ENCODE measurements around the gene EEF1G.
A peak's percentile ranks its signal among the peaks of the same experiment; 100 is the strongest.
"Not testable (repeated sequence)": the region's sequence is repeated elsewhere in the genome, so short reads cannot be mapped to it uniquely, and the experiment has no call there.

The EEF1G gene

DNA sequence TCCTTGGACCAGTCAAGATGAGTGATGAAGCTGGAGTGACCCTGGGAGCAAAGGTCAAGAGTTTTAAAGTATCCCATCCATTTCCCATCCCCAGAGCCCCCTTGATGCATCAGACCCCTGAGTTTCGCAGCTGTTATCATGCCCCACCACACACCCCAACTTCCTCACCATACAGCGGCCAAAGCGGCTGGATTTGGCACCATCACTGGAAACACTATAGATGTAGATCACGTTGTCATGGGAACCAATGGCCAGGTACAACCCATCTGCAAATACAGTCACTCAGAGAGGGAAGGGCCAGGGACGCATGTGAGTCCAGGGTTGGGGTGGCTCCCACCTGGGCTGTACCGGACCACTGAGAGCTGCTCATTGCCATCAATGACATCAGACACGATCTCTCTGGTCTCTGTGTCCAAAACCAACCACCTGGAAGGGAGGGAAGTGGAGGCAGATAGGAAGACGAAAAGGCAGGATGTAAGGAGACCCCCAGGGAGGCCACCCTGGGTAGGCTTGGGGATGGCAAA is 30.1 kb upstream of the EEF1G start:
- no peak for DNase-seq (ENCODE audit: low read depth in 2 of 2, low spot score in 1 of 2)

DNA sequence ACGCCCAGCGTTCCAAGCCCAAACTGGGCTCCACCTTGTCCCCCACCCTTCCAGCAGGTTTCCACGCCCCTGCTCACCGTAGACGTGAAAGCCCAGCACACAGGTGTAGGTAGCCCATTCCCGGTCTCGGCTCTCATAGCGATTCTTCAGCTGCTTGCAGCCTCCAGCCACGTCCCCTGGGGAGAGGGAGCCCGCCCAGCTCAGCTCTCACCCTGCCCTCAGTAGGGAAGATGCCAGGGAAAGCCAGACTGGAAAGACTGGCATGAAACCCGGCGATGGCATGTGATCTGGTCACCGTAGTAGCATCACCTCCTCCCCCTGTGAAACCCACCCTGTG is 29.3 kb upstream of the EEF1G start:
- no peak for DNase-seq (ENCODE audit: low read depth in 2 of 2, low spot score in 1 of 2)

DNA sequence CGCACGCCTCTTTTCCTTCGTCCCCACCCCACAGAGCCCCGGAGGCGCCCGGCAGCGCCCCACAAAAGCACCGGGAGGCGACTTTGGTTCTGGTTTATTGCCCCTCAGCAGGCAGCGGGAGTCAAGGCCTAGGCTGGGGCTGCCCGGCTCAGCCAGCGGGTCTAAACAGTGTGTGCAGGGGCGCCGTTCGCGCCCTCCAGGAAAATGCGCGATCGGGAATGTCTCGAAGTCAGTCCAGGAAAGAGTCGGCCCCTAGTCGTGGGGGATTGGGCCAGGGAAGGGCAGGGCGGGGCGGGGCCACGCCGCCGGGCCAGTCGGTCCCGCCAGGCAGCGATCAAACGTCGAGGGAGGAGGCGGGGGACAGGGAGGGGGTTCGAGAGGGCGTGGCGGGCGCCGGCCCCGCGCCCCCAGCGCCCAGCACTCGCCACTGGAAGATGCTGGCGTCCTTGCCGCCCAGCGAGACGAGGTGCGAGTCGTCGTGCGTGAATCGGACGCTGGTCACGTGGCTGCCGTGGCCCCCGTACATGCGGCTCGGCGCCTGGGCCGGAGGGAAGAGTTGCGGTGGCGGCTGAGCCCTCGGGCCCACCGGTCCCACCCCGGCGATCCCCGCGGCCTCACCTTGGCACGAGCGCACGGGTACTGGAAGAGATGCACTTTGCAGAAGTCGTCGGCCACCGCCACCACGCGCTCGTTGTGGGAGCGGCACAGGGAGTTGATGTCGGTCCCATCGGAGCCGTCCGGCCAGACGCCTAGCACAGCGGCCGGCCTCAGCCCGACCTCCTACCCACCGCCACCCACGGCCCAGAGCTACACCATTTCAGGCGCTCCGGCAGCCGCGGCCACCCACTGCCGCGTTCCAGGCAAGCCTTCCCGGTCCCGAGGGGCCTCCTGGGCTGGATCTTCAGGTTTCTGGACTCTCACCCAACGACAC is 28.7 kb upstream of the EEF1G start:
- DNase-seq (ENCODE audit: low read depth in 2 of 2, low spot score in 1 of 2): no peak

DNA sequence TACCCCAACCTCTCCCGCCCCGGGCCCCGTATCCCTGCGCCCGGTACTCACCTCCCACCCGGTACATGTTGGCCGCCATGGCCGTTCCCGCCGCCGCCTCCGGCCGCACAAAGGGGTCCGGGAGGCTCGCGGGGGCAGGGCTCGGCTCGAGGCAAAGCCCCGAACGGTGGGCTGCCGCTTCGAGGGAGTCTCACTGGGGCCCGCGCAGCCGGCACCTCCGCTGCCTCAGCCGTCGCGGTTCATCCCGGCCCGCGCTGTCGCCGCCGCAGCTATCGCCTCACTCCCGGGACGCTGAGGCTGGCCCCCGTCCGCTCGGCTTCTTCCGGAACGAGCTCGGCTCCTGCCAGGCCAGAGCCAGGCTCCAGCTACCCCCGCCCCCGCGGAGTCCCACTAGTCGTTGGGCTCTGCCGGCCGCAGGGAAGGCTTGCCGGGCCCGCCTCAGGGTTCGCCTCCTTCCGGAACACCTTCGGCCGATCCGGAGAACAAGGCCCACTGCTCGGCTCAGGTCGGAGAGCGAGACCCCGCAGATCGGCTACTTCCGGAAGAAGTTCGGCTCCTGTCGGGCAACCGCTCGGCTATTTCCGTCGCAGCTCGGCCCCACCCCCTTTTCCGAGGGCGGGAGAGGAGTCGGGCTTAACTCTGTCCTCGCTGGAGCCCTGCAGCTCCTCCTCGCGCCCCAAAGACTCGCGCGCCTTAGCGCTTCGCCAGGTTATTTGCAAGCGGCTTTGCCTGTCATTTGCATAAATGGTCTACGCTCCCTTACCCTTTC is 27.9 kb upstream of the EEF1G start, which contains the start of gene MTA2:
MTA2 (minus strand) TSS at position 494 of the 769 bp plus-strand sequence; CDS start at position 79, 415 bp downstream.
- DNase-seq (ENCODE audit: low read depth in 2 of 2, low spot score in 1 of 2): peak; percentile 98 to 99

DNA sequence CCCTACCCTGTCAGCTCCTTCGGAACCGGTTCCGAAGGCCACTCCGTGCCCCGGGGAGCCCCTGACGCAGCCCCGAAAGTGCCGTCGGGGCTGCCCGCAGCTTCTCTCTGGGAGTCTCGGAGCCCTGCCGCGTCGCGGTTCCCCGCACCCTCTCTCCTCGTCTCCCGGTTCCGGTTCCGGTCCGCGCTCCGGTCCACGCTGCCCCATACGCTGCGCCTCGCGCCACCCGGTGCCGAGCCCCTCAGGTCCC is 27.4 kb upstream of the EEF1G start:
- no peak for DNase-seq (ENCODE audit: low read depth in 2 of 2, low spot score in 1 of 2)

DNA sequence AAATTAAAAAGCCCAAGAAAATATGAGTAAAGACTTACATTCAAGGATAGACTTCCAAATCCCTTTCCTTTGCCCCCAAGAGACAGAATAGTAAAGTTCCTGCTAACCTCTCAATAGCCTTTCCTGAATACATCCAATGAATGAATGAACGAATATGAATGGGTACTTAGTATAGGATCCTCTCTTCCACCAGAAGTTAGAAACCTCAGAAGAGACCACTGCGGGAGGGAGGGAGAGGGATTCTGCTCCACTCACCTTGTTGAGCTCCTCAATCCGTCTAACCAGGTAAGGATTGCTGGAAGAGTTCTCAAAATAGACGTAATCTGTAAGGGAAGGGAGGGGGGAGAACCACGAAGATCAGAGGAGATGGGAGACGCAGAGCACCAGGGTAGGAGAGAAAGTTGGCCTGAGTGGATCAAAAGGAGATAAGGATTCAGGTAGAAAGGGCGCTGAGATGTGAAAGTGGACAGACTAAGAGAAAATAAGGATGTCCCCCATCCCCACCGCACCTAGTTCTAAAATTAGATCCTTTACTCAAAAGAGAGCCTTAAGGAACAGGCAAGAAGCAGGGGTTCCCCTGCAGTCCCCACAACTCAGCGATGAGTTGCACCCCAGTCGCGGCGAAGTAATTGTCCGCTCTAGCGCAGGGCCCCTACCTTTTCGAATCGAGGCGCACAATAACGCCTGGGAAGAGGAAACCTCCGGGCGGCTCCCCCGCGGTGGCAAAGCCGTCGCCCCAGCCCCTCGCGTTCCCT is 26.9 kb upstream of the EEF1G start:
- no peak for DNase-seq (ENCODE audit: low read depth in 2 of 2, low spot score in 1 of 2)

DNA sequence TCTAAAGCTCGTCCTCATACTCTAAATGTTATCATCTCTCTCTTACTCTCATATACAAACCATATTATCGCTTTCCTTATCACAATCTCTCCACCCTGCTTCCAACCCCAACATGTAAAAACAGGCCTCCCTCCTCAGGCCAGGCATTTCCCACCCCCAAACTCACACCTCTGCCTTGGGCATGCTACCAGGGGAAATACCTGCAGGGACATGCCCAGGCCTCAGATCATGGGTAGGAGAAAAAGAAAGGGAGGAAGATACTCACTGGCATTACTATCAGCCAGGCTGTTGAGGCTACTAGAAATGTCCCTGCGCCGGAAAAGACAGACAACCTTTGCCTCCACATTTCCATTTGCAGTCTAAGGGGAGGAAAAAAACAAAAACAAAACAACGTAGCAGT is 26.2 kb upstream of the EEF1G start:
- no peak for DNase-seq (ENCODE audit: low read depth in 2 of 2, low spot score in 1 of 2)

DNA sequence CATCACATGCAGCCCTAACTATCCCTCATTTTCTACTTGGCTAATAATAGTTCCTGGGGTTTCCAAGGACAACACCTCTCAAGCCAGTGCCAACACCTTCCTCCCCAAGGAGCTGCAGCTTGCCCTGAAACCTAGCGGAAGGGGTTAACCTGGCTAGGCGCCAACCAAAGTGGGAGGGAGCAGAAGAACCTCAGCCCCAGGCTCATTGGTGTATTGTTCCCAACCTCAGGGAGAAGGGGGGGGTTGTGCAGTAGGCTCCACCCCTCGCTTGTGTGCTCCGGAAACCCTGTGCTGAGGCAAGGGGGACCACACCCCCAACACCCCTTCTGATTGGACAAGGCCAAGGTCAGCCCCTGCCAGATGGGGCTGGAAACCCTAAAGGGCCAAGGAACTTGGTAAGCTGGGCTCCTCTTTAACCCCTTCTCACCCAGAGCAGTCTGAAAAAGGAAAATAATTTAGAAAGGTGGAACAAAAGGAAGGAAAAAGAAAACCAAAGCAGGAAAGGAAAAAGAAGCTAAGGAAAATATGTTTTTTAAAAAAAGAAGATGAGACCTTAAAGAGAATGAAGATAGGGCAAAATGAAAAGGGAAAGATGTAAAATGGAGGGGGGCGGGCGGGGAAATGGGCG is 25.5 kb upstream of the EEF1G start:
- peak; percentile 84 to 89 for DNase-seq (ENCODE audit: low read depth in 2 of 2, low spot score in 1 of 2)

DNA sequence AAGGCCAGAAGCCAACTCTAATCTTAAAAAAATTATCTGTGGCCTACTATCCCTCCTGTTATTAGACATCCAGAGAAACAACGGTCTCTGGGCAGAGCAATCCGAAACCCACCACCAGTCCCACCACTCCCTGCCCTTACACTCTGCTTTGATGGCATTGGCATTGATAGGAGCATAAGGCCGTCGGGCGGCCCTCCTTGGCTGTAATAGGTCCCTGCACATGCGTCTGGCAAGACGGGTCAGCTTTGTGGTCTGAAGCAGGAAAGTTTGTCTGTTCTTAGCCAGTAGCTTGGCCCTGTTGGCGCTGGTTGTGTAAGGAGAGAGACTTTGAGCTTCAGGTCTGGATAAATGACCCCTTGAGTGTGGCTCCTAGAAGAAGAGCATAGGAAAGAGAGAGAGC is 21.4 kb upstream of the EEF1G start:
- DNase-seq (ENCODE audit: low read depth in 2 of 2, low spot score in 1 of 2): no peak

DNA sequence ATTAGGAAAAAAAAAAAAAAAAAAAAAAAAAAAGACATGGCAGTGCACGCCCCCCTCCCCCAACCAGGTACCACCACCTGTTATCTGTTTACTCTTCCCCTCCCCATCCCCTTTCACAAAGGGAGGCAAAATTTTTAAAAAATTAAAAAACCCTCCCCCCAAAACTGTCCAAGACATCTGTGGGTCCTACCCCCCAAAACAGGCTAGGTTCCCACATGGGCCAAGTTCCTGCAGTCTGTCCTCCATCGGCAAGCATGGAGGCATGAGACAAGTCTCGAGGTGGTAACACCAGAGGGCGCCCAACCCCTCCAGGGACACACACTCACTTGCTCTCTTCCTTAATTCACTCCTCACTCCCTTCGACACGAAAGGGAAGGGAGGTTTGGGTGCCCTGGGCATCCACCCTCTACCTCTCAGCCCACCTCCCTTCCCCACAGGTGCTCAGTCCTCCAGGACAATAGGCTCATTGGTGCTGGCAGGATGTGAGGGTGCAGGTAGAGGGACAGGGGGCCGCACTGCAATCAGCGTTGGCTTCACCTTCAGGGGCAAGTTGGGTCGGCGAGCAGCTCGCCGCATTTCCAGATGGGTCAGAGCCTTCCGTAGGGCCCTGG is 19.8 kb upstream of the EEF1G start:
- peak in 1 of 2 donors; percentile 65 for DNase-seq (ENCODE audit: low read depth in 2 of 2, low spot score in 1 of 2)

DNA sequence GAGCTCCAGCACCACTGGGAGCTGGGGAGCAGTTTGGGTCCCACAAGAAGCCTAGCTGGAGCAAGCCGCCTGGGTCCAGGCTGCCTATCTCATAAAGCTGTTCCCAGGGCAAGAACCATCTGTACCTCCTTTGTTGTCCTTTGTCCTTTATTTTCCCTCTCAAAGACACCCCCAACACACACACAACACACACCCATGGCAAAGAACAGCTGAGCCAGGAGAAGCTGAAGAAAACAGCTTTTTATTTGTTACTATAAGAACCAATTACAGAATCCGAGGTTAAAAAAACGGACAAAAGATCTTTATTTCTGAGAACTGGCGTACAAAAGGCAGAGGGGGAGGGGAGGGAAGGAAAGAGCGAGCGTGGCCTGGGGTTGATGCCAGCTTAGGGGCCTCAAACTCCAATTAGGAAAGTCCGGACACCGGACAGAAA is 19.3 kb upstream of the EEF1G start:
- no peak for DNase-seq (ENCODE audit: low read depth in 2 of 2, low spot score in 1 of 2)

DNA sequence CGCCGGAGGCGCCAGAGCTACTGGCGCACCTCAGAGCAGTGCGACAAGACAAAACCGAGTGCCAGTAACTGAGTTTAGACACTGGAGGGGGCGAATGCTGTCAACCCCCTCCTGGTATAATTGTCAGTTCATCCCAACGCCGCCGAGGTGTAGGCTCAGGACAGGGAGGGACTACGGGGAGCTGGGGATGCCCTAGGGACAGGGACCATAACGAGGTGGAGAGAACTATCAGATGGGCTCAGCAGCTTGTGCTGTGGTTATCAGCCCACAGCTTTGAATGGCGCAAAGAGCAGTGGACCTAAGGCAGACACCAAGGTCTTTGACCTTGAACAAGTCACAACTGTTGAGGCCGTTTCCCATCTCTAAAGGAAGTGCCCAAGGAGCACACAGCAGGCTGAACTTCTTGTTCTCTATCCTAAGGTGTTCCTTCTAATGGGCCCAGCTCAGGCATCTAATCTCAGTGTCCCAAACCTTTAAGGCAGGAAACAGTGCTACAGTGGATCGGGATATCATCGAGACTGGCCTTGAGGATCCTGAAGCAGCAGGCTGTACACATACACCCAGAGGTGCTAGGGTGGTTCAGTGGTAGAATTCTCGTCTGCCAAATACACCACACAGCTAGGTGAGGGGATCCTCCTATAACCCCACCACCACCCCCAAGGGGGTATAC is 18.6 kb upstream of the EEF1G start:
- DNase-seq (ENCODE audit: low read depth in 2 of 2, low spot score in 1 of 2): no peak

DNA sequence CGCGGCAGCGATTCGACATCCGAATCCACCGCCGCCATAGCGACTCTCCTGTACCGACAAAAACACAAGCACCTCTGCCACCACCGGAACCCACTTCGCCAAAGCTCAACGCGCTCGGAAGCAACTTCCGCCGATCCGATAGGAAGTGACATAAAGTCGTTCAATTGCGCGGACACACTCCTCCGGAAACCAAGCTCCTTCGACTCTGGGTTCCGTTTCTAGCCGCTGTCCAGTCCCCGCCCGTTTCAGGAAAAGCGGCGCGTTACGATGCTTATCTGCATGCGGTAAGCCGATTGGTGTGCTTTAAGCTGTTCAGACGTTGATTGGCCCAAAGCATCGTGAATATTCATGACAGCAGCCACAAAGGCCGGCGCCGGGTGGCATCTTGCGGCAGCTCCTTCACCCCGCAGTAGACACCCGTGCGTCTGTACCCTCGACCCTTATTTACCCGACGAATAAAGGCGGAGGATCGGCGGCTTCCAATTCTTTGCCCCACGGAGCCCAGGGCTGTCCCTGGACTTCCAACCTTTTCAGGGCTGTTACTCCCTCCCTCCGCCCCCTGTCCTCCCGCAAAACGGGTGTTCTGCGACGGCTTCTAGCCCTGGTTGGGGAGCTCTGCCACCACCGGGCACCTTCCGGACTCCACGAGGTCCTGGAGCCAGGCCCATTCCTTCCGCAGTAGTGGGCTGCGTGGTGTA is 17.9 kb upstream of the EEF1G start, which contains the start of gene TUT1:
TUT1 (minus strand) TSS at position 76 of the 698 bp plus-strand sequence; CDS start at position 38, 38 bp downstream.
- peak; percentile 85 to 92 for DNase-seq (ENCODE audit: low read depth in 2 of 2, low spot score in 1 of 2)

DNA sequence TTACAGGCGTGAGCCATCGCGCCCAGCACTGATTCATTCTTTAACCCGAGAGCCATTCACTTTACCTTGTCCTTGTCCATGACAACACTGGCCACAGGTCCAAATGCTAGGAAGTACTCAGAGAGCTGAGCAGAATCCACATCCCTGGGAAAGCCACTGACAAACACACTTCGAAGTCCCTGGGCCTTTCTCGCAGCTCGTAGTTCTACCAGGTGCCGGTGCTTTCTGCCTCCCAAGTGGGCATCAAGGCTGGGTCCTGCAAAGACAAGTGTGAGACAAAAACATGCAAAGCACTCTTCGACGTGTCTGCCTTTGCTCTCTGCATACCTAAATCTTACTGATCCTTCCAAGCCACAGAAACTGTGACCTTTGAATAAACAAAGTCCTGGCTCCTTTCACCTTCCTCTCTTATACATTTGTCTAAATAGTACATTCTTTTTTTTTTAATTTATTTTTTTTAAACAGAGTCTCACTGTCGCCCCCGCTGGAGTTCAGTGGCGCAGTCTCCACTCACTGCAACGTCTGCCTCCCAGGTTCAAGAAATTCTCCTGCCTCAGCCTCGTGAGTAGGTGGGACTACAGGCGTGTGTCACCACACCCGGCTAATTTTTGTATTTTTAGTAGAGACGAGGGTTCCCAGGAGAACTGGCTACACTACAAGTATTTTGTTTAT is 15.4 kb upstream of the EEF1G start:
- DNase-seq (ENCODE audit: low read depth in 2 of 2, low spot score in 1 of 2): no peak

DNA sequence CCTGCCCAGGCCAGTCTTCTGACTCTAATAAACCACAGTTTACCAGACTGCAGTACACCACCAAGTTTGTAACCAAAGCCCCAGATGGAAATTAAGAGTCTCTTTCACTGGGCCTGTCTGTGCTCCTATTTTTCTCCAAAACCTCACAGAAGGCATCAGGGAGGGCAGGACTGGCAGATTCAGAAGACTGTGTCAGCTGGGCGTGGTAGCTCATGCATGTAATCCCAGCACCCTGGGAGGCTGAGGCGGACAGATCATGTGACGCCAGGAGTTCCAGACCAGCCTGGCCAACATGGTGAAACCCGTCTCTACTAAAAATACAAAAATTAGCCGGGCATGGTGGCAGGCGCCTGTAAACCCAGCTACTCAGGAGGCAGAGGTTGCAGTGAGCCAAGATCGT is 11.7 kb upstream of the EEF1G start:
- DNase-seq (ENCODE audit: low read depth in 2 of 2, low spot score in 1 of 2): not testable (repeated sequence)

DNA sequence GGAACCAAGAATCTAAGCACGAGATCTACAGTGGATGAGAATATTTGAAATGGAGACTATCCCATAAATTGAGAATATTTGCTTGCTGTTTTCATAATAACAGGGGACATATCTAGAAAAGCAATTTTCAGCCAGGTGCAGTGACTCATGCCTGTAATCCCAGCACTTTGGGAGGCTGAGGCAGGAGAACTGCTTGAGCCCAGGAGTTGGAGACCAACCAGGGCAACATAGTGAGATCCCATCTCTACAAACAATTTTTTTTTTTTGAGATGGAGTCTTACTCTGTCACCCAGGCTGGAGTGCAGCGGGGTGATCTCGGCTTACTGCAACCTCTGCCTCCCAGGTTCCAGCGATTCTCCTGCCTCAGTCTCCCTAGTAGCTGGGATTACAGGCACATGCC is 8.0 kb upstream of the EEF1G start:
- not testable (repeated sequence) for DNase-seq (ENCODE audit: low read depth in 2 of 2, low spot score in 1 of 2)

DNA sequence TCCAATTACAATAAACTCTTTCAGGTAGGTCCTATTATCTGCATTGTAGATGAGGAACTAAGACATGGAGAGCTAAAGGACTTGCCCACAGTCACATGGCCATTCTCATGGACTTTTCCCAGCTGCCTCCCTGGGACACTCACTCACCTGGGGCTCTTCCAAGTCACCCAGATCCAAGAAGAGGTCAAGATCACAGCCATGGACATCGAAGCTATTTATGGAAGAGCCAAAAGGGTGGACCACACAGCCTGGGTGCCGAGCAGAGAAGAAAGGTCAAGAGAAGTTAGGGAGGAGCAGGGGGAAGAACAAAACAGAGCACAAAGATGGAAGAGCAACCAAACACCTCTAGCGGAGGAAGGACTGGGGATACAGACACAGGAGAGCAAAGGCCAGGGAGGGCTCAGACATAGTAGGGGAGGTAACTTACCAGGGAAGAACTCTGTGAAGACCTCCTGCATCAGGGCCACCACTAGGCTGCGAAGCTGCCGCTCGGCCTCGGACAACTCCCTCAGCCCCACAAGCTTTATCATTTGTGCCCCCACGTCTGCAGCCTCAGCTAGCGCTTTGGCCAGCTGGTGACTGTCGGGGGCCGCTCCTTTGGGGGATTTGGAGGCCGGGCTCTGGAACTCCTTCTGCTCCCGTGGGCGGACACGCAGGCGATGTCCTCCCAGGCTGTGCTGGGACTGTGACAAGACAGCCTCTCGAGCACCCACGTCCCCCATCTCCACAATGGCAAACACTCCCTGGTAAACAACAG is 7.4 kb upstream of the EEF1G start:
- no peak for DNase-seq (ENCODE audit: low read depth in 2 of 2, low spot score in 1 of 2)

DNA sequence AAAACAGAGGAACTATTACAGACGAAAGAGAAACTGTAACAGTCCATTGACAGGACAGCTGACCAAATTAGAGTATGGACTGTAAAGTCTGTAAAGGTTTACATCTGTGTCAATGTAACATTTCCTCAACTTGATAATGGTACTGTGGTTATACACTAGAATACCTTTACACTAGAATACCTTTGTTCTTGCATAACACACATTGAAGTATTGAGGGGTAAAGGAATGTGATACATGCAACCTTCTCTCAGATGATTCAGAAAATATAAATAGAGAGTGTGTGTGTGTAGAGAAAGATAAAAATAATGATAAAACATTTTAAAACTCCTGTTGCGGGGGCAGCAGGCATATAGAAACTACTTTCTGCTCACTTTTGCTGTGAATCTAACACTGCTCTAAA is 5.6 kb upstream of the EEF1G start:
- no peak for DNase-seq (ENCODE audit: low read depth in 2 of 2, low spot score in 1 of 2)
